OCI-LY1 (cell line): ENCODE data around the gene RNF169.
"Not testable (repeated sequence)": the region's sequence is repeated elsewhere in the genome, so short reads cannot be mapped to it uniquely, and the experiment has no call there.

ENCODE experiments used
- EZH2 ChIP-seq: fragments of 200-600 bp; sonication (generic), shearing (Covaris generic); IDR thresholded peaks from 2 replicates; pipeline ENCODE4 v1.8.0; 2017; ENCODE audit warnings: borderline replicate concordance, mixed run types, mild to moderate bottlenecking, antibody characterized with exemption, low read length, moderate library complexity, mixed read lengths
- TF ChIP-seq, protein P1 (sequence below): fragments of 200-600 bp; sonication (generic), shearing (Covaris generic); IDR thresholded peaks from 2 replicates; pipeline ENCODE4 v1.5.1; 2017; ENCODE audit warnings: mild to moderate bottlenecking, antibody characterized with exemption, low read length, moderate library complexity, mixed read lengths

DNA sequence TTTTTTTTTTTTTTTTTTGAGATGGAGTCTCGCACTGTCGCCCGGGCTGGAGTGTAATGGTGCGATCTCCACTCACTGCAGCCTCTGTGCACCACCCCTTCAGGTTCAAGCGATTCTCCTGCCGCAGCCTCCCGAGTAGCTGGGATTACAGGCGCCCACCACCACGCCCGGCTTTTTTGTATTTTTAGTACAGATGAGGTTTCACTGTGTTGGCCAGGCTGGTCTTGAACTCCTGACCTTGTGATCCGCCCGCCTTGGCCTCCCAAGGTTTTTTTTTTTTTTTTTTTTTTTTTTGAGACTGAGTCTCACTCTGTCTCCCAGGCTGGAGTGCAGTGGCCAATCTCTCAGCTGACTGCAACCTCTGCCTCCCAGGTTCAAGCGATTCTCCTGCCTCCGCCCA lies 1.9 kb downstream of the RNF169 start:
- TF ChIP-seq, protein P1, sequence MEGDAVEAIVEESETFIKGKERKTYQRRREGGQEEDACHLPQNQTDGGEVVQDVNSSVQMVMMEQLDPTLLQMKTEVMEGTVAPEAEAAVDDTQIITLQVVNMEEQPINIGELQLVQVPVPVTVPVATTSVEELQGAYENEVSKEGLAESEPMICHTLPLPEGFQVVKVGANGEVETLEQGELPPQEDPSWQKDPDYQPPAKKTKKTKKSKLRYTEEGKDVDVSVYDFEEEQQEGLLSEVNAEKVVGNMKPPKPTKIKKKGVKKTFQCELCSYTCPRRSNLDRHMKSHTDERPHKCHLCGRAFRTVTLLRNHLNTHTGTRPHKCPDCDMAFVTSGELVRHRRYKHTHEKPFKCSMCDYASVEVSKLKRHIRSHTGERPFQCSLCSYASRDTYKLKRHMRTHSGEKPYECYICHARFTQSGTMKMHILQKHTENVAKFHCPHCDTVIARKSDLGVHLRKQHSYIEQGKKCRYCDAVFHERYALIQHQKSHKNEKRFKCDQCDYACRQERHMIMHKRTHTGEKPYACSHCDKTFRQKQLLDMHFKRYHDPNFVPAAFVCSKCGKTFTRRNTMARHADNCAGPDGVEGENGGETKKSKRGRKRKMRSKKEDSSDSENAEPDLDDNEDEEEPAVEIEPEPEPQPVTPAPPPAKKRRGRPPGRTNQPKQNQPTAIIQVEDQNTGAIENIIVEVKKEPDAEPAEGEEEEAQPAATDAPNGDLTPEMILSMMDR, result not testable (repeated sequence)
- not testable (repeated sequence) for TF ChIP-seq EZH2
